Activated CD8-positive, alpha-beta memory T cell treated with anti-CD3 and anti-CD28 coated beads for 24 hours (primary cell): Measurements from ENCODE around the gene GLYATL1B.
"Not testable (repeated sequence)": the region's sequence is repeated elsewhere in the genome, so short reads cannot be mapped to it uniquely, and the experiment has no call there.

ENCODE experiments used
- DNase-seq: peaks from one replicate; pipeline ENCODE4 v3.0.0-alpha.2; 2020

GLYATL1B gene, protein sequence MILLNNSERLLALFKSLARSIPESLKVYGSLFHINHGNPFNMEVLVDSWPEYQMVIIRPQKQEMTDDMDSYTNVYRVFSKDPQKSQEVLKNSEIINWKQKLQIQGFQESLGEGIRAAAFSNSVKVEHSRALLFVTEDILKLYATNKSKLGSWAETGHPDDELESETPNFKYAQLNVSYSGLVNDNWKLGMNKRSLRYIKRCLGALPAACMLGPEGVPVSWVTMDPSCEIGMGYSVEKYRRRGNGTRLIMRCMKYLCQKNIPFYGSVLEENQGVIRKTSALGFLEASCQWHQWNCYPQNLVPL

DNA sequence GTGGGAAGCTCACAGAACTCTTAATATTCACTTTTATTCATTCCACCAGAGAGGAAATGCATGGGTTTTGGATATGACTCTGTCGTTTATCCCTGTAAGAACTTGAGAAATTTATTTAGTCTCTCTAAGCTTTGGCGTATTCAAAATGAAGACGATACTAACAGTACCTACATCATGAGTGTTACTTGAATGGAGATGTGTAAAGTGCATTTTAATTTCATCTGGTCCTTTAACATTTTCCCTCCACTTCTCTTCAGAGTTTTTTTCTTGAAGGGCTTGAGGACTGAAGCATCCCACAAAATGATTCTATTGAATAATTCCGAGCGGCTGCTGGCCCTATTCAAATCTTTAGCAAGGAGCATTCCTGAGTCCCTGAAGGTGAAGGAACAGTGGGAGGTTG lies at the start of gene GLYATL1B:
Gene GLYATL1B (plus strand): TSS at position 301 of the 400 bp plus-strand sequence. CDS start 0 bp downstream, at position 301.
- not testable (repeated sequence) for DNase-seq

DNA sequence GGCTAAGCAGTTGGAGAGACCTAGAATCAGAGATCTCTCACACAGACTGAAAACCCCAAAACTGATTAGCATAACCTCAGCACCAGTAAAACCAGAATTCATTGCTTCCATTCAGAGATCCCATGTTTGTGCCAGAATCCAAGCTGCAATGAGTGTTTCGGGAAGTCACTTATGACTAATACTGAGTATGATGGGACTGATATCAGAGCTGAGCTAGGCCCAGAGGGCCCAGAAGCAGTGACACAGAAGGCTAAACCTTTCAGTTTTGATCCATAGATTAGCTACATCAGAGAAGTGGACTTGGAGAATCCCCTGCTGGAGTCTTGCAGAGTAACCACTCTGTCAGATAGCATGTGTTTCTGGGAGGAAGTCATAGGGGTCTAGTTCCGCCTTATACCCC lies 49.6 kb upstream of the GLYATL1B start:
- DNase-seq = not testable (repeated sequence)

DNA sequence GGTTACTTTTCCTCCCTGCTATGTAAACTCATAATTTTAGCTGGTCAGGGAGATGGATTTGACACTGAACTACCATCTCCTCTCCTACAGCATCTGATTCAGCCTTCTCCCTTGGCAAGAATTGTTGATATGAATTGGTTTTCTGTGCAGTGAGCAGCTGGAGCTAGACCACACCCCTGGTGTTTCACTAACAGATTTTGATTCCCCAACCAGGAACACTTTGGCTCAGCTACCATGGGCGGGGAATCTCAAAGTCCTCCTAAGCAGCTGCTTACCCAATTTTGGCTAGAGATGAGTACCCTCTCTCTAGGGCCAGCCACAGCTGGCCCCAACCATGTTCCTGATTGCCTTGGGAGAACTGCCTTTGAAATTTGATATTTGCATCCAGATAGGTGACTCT lies 48.7 kb upstream of the GLYATL1B start:
- DNase-seq = not testable (repeated sequence)

DNA sequence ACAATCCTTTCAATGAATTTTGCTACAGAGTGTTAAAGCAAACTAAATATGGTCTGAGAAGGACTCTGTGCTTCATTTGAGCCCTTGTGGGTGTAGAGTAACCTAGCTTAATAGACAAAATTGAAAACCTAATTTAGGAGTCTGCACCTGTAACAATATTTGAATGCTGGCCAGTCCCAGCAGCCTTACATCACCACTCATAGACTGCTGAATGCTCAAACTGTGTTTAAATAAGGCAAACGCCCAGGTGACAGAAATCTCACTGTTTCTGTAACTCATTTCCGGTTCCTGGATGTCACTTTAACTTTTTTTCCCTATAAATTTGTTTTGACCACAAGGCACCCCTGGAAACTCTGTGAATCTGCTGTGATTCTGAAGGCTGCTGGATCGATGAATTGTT lies 45.5 kb upstream of the GLYATL1B start:
- DNase-seq = no peak

DNA sequence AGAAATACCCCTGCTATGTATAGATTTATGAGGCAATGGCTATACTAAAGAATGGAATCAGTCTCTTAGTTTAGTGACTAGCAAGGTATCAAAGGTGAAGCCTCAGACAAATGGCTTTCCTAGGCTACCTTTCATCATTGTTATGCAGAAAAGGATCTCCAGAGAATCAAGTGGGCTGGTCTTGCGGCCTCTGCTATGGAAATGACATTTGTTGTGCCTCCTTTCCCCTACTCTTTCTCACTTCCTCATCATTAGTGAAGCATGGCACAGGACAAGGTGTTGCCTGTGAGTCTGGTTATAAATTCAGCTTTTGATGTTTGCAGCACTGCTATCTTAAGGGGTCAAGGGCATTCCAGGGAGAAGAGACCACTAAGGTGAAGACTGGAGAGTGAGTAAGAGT lies 34.7 kb upstream of the GLYATL1B start:
- DNase-seq = not testable (repeated sequence)

DNA sequence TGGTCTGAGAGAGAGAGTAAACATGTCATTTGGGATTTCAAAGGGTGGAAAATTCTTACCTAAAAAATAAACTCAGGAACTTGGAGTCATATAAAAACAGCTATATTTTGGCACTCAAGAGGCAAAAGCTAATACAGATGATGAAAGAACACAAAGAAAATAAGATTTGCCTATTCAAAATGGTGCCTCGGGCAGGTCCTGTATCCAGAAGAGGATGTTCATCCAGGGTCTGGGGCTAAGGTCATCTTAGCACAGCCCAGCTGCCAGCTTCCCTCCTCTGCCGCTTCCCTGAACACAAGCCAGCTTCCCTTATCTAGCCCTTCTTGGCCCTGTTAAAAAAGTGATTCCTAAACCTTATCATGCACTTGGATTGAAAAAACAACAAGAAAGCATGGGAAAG lies 33.8 kb upstream of the GLYATL1B start:
- not testable (repeated sequence) for DNase-seq

DNA sequence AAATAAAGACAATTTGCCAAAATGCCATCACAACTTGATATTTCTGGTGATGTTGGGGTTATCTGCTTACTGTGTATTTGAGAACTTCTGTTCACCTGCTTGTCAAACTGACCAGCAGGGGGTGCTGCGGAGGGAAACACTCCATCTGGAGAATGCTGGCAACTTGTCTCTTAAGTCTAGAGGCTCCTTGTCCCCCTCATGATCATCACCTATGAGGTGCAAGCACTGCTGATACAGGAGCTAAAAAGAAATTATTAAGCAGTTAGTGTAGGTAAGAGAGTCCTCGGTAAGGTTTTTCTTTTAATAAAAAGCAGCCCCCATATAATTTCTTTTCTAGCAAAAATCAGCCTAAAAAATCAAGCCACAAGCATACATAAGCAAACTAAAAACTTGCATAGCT lies 32.7 kb upstream of the GLYATL1B start:
- peak; percentile 91 for DNase-seq

DNA sequence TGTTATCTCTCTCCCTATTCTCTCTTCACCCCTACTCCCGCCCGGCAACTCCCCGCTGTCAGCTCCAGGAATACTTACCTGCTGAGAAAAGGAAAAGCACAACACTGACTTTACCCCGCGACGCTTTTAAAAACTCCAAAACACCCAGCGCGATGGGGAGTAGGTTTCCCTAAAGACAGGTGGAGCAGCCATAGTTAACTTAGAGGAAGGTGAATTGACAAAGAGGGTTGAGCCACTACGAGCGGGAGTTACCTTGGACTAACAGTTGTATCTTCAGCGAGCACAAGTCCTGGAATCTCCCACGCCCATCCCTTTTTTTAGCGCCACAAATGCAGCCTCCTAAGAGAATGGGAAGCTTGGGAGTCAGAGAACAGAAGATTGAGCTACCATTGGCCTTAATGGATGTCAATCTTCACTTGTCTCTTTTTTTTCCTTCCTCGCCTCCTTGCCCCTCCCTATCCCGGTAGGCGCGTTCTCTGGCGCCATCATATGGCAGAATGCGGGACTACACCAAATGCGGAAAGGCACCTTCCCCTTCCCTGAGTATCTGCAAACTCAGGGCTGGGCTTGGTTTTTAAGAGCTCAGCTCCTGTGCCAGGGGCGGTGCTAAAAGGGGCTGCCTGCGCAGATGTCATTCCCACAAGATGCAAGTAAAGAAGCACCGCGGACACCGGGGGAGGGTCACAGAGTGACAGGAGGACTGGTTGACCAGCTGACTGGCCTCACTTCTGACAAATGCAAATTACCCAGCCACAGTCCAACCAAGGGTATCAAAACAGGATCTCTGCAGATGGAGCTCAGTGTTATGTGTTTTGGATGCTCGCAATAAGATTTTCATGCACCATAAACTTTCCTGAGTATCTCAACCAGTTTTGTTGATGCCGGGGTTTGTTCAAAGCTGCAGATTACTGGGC lies 27.7 kb upstream of the GLYATL1B start:
- DNase-seq = peak; percentile 93

DNA sequence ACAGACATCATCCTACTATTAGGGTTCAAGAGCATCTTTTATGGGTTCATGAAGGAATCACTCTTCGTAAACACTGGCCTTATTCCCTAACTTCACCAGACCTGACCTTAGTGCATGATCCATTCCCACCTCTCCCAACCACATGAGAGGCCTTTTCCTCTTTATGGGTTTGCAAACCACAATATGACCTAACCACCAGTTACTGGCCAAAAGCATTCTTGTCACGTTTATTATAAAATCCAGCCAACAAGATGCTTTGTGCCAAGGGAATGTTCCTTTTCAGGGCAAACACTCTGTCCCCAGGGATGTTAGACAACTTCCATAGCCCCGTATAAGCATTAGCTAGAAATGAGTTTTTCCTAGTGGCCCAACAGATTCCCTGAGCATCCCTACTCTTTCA lies 26.0 kb upstream of the GLYATL1B start:
- not testable (repeated sequence) for DNase-seq

DNA sequence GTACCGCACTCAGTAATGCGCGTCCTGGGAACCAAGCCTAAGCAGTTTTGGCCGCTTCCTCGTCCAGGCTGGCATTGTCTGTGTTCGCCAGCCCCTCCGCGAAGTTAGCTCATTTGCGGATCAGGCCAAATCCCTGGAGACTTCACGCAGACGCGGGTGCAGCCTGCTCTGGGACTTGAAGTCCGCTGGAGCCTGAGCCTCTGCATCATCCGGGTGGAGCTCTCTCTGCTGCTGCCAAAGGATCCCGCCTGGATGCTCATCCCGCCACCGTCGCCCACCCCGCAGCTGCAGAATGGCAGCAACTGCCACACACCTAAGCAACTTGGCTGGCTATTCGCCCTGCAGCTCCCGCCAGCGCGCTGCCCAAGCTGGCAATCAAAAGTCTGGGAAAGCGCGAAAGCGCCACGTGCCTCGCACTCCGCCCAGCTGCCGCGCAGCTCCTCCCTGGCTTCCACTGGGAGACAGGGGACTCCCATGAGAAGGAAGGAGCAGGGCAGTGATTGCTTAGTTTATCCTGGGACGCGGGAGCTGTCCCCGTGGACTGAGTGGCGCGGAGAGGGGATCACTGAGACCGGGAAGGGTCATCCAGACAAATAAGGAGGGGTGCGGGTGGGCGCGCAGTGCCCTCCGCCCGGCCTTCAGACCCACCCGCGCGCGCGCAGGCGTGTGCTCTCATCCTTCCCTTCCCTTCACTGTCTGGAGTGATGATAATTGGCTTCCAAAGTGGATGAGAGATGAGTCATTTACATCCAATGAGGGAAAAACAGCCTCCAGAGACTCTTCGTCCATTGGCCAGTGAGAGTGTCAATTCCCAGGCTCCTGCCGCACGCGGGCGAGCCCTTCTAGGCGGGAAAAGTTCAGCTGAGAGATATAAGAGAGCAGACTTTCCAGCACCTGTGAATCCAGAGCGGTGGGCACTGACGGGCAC lies 23.2 kb upstream of the GLYATL1B start:
- no peak for DNase-seq

DNA sequence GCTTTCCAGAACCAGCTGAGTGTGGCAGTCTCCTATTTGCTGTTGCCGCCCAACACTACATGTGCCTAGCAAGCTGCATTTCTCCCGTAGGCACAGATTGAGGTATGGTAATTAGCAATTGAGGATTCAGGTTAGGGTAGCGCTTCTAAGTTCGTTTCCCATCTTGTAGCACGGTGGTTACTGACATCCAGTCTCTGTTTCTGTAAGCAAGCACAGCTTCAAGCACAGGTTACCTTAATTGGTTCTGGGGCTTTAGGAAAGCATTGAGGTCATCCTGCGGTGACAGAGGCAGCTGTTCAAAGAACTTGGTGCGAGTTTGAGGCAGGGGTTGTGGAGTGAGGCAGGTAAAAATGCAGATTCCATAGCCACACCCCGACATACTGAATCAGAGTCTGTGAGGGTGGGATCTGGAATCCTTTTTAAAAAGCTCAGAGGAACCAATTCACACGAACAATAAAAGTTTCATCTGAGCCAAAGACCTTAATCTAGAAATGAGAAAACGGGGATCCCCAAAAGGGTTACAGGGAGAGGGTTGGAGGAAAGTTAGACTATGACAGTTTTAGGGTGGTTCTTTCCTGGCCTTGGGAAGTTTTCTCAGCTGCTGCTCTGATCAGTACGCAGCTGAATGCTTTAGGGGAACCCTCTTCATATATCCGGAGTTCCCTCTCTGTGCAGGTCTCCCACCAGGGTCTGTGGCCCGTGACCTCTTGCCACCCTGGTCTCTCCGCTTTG lies 21.9 kb upstream of the GLYATL1B start:
- not testable (repeated sequence) for DNase-seq

DNA sequence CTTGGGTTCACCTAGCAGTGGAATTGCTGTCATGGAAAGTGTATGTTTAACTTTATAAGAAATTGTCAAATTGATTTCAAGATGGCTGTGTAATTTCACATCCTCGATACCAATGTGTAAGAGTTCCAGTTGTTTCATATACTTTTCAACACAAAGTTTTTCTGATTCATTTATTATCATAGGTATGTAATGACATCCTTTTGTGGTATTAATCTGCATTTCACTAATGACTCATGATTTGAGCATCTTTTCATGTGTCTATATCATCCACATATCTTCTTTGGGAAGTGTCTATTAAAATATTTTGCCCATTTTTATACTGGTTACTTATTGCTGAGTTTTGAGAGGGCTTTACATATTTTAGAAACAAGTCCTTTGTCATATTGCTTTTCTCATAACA lies 17.0 kb upstream of the GLYATL1B start:
- DNase-seq = no peak

DNA sequence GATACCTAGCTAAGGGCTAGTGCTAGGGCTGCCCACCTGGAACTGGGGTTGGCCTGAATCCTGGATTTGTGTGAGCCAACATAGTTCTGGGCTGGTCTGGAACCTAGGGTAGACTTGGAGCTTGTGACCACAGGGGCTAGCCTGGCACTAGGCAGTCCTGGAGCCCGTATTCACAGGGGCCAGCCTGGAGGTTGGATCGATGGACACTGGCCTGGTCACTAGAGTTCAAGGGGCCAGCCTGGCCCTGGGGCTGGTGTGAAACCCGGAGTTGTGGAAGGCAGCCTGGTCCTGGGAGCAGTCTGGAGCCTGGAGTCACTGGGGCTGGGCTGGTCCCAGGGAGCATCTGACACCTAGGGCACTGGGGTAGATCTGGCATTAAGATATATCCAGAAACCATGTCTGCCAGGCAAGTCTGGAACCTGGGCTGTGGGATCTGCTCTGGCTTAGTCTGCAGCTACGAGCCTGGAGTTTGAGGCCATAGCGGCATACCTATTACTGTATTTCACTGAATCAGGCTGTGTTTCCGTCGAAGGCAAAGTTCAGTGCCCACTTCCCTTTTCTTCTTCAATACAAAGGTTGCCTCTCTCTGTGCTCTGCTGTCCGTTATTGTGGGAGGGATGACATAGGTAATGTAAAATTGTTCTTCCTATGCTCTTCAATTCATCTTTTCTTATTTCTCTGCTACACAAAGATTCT lies 9.1 kb upstream of the GLYATL1B start:
- DNase-seq = no peak

DNA sequence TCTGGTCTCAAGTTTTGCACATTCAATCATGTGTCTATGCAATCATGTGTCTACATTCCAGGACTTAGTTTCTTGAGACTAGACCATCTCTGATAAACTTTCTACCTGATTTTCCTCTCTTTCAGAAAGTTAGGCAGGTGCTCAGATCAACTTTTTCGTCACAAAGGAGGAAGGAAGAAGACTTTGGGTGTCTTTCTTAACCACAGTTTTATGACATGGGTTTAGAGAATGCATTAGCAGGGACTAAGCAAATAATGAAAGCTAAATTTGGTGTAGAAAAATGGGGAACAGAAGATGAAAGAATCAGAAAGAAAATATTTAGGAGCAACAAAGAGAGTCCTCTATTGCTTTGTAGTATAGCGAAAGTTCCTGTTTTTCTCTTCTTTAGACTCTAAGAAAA lies 7.7 kb upstream of the GLYATL1B start:
- no peak for DNase-seq

DNA sequence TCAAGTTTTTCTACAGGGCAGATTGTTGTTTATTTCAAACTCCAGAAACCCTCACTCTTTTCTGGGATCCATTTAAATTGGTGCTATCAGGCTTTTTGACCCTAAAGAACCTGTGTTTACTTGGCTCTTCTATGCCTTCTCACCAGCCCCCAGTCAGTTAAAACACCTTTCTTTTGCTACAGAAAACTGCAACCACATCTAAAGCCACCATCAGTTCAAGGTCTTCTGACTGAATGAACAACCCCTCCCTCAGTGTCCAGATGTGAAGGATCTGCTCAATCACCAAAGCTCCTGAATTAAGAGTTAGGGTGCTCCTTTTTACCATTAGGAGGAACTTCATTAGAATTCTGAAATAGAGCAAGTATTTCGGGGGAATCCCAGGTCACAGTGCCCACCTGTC lies 7.0 kb upstream of the GLYATL1B start:
- no peak for DNase-seq

DNA sequence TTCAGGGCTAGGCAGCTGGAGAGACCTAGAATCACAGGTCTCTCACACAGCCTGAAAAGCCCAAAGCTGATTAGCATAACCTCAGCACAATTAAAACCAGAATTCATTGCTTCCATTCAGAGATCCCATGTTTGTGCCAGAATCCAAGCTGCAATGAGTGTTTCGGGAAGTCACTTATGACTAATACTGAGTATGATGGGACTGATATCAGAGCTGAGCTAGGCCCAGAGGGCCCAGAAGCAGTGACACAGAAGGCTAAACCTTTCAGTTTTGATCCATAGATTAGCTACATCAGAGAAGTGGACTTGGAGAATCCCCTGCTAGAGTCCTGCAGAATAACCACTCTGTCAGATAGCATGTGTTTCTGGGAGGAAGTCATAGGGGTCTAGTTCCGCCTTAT lies 5.7 kb upstream of the GLYATL1B start:
- not testable (repeated sequence) for DNase-seq

DNA sequence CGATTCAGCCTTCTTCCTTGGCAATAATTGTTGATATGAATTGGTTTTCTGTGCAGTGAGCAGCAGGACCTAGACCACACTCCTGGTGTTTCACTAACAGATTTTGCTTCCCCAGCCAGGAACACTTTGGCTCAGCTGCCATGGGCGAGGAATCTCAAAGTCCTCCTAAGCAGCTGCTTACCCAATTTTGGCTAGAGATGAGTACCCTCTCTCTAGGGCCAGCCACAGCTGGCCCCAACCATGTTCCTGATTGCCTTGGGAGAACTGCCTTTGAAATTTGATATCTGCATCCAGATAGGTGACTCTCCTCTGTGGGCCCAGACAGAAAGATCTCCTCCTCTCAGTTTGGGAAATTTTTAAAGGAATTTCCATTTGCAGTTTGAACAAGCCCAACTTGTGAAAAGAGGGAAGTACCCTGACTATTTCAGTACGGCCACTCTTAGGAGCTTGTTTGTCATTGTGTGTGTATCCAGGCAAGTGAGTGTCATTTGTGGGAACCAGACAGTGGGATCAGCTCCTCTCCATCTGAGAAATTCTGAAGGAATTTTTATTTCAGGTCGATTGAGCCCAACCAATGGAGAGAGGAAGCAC lies 4.6 kb upstream of the GLYATL1B start:
- DNase-seq = not testable (repeated sequence)

DNA sequence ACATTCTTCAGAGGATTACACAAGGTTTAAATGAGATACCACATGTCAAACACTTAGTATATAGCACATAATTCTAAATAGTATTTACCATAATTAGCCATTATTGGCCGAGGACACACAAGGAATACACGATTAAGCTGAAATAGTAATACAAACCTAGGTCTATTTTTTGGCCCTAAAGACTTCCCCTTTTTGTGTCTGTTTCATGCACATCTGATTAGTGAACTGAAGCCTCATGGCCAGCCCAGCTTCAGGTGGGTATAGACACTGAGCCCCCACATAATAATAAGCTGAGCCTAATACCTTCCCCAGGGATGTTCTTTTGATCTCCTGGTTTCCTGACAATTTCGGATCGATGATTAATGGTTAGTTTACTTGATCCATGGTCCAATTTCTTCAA lies 2.1 kb downstream of the GLYATL1B start:
- no peak for DNase-seq

DNA sequence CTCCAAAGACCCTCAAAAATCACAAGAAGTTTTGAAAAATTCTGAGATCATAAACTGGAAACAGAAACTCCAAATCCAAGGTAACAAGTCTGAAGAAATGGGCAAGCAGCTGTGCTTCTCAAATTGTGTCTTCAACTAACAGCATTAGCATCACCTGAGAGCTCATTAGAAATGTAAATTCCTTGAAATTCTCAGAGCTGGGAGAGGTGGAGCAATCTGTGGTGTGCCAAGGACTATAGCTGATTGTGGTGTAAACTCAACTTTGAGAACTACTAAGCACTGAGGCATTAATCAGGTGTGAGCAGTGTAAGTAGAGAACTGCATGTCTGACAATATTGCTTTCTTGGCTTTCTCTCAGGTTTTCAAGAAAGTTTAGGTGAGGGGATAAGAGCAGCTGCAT lies 7.5 kb downstream of the GLYATL1B start:
- not testable (repeated sequence) for DNase-seq

DNA sequence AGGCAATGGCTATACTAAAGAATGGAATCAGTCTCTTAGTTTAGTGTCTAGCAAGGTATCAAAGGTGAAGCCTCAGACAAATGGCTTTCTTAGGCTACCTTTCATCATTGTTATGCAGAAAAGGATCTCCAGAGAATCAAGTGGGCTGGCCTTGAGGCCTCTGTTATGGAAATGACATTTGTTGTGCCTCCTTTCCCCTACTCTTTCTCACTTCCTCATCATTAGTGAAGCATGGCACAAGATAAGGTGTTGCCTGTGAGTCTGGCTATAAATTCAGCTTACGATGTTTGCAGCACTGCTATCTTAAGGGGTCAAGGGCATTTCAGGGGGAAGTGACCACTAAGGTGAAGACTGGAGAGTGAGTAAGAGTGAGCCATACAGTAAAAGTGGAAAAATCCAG lies 9.1 kb downstream of the GLYATL1B start:
- DNase-seq = not testable (repeated sequence)

DNA sequence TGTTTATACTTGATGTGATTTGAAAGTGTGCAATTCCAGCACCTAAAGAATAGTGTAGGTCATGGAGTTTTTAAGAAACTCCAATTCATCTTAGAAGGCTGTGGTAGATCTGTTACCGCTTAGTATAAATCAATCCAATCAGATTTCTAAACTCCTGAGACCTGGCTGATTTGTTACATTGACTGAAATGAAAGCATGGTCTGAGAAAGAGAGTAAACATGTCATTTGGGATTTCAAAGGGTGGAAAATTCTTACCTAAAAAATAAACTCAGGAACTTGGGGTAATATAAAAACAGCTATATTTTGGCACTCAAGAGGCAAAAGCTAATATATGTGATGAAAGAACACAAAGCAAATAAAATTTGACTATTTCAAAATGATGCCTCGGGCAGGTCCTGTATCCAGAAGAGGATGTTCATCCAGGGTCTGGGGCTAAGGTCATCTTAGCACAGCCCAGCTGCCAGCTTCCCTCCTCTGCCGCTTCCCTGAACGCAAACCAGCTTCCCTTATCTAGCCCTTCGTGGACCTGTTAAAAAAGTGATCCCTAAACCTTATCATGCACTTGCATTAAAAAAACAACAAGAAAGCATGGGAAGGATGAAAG lies 10.0 kb downstream of the GLYATL1B start:
- not testable (repeated sequence) for DNase-seq
